HG02852 (cell line): ENCODE data around the gene ZNF578.
"Not testable (repeated sequence)": the region's sequence is repeated elsewhere in the genome, so short reads cannot be mapped to it uniquely, and the experiment has no call there.

Experiments
- ATAC-seq: cut with Tn5 transposase; IDR thresholded peaks from one replicate; pipeline ENCODE4 v1.9.1; 2021; ENCODE audit warnings: mild to moderate bottlenecking, moderate library complexity; ENCODE audit not compliant: unreplicated experiment

Gene ZNF578

DNA sequence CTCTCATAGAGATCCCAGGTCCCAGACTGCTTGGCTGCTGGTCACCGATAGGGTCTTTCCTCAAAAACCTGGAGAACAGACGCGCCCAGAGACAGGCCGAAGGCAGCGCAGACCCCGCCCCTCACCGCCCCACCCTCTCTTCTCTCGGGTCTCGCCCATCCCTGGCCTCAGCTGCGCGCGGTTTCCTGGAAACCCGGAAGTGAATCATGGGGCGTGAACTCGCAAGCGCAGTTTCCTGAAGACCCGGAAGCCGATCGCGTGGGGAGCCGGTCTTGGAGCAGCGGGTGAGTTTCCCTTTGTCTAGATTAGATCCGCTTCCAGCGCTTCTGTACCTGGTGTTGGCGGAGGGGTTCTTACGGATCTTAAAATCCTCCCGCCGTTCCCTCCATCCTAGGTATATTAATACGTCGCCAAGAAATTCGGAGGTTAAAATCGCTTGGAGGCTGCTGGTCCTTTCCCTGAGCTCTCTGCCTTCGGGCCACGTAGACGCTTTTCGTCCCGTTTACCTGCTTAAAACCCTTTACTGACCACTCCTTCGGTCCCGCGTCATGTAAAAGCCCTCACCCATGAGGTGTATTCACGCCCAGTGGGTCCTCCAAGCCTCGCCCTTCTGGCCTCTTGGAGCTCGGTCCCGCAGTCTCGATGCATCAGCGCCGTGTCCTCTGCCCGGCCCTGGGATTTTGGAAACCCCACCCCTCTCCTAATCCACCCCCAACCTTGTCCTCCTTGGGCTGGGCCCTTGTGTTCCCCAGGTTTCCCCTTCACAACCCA is at the start of gene ZNF578:
ZNF578 (plus strand) TSS at position 230 of the 771 bp plus-strand sequence. CDS start 48,293 bp downstream, outside the sequence.
- ATAC-seq: no peak

DNA sequence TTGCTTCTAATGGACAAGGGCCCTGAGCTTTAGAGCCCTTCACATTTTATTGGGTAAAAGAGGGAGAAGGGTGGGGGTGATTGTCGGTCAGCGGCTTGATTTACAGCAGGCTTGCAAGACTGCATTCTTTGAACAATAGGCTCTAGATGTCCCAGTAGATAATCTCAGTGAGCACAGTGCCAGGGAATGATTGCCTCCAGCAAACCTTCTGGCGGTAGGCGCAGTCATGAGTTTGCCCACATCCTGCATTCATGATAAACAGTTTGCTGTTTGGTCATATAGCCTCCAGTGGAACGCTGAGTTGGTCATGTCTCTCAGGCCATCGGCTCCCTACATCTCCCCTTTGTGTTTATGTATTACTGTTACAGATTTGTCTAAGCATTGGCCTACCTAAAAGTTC is 43.1 kb upstream of the ZNF578 start:
- no peak for ATAC-seq

- no peak for ATAC-seq
Observed at GRCh38 chr19:52415711-52416110, 37.6 kb upstream of the ZNF578 start.

GRCh38 chr19:52428937-52429336 is 24.4 kb upstream of the ZNF578 start, which contains the start of gene ZNF534:
TSS of gene ZNF534 (plus strand) at chr19:52429148. CDS start at chr19:52431475, 2,327 bp downstream.
- no peak for ATAC-seq

GRCh38 chr19:52442179-52442578 is 11.2 kb upstream of the ZNF578 start:
- no peak for ATAC-seq

GRCh38 chr19:52444506-52444905 is 8.8 kb upstream of the ZNF578 start:
- ATAC-seq: no peak

GRCh38 chr19:52451241-52451640 is 2.1 kb upstream of the ZNF578 start:
- no peak for ATAC-seq

DNA sequence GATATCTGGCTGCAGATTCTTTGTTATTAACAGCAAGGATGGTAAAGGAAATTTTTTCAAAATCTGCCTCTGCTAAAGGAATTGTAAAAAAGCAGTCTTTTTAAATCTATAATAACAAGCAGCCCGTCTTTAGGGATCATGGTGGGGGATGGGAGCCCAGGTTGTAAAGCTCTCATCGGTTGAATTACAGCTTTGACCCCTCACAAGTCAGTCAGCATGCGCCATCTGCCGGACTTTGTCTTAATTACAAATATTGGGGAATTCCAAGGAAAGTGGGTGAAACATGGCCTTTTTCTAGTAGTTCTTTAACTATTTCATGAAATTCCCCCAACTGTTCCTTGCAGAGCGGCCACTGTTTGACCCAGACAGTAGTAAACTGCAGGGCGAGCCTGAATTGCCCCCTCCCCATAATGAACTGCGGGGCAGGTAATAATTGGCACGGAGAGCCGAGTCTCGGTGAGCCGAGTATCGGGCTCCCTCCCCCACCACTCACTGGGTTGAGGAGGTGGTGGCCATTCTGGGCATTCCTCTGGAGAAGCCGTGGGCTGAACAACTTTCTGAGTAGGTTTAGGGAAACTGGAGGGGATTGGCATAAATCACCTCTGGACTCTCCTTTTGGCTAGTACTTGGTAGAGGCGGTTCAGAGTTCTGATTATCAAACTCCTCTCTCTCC is 11.6 kb downstream of the ZNF578 start:
- no peak for ATAC-seq

DNA sequence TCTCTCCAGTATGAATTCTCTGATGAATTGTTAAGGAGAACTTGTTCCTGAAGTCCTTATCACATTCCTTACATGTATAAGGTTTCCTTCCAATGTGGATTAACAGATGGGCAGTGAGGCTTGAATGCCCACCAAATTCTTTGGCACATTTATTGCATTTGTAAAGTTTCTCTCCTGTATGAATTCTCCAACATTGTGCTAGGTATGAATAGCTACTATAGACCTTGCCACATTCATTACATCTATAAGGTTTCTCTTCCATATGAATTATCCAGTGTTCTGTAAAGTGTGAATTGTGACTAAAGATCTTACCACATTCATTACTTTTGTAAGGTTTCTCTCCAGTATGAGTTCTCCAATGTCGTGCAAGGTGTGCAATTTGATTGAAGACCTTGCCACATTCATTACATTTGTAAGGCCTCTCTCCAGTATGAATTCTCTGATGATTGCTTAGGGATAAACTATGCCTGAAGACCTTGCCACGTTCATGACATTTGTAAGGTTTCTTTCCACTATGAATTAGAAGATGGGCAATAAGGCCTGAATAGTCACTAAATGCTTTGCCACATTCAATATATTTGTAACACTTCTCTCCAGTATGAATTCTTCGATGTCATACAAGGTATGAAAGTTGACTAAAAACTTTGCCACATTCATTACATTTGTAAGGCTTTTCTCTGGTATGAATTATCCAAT is 20.4 kb downstream of the ZNF578 start:
- ATAC-seq: no peak

- ATAC-seq: no peak
Observed at GRCh38 chr19:52474351-52475127, 21.2 kb downstream of the ZNF578 start.

DNA sequence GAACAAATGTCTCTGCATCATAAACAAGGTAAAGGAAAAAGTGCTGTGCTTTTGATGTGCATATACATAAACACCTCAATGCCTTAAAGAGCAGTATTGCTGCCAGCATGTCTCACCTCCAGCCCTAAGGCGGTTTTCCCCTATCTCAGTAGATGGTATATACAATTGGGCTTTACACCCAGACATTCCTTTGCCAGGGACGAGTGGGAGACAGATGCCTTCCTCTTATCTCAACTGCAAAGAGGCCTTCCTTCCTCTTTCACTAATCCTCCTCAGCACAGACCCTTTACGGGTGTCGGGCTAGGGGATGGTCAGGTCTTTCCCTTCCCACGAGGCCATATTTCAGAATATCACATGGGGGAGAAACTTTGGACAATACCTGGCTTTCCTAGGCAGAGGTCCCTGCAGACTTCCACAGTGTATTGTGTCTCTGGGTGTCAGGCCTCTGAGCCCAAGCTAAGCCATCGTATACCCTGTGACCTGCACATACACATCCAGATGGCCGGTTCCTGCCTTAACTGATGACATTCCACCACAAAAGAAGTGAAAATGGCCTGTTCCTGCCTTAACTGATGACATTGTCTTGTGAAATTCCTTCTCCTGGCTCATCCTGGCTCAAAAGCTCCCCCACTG is 30.9 kb downstream of the ZNF578 start:
- ATAC-seq: not testable (repeated sequence)

GRCh38 chr19:52485064-52485463 is 31.7 kb downstream of the ZNF578 start:
- not testable (repeated sequence) for ATAC-seq

DNA sequence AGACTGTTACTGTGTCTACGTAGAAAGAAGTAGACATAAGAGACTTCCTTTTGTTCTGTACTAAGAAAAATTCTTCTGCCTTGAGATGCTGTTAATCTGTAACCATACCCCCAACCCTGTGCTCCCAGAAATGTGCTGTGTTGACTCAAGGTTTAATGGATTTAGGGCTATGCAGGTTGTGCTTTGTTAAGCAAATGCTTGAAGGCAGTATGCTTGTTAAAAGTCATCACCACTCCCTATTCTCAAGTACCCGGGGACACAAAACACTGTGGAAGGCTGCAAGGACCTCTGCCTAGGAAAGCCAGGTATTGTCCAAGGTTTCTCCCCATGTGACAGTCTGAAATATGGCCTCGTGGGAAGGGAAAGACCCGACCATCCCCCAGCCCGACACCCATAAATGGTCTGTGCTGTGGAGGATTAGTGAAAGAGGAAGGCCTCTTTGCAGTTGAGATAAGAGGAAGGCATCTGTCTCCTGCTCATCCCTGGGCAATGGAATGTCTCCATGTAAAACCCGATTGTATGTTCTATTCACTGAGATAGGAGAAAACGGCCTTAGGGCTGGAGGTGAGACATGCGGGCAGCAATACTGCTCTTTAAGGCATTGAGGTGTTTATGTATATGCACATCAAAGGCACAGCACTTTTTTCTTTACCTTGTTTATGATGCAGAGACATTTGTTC is 32.3 kb downstream of the ZNF578 start:
- ATAC-seq: not testable (repeated sequence)

- no peak for ATAC-seq
Observed at GRCh38 chr19:52492201-52492993, 39.0 kb downstream of the ZNF578 start.

- no peak for ATAC-seq
Observed at GRCh38 chr19:52492994-52493470, 39.7 kb downstream of the ZNF578 start.

- ATAC-seq: no peak
Observed at GRCh38 chr19:52494518-52494917, 41.2 kb downstream of the ZNF578 start.

- no peak for ATAC-seq
Observed at GRCh38 chr19:52498571-52498970, 45.2 kb downstream of the ZNF578 start.

GRCh38 chr19:52500474-52500873 is 47.1 kb downstream of the ZNF578 start:
- not testable (repeated sequence) for ATAC-seq

- ATAC-seq: not testable (repeated sequence)
Observed at GRCh38 chr19:52500991-52501390, 47.6 kb downstream of the ZNF578 start.
